H1 (cell line): ENCODE data around the gene ENPEP. TPM values are rescaled to one million over a fixed set of nuclear protein-coding genes. Genes with fewer than 3 reads are reported as not detected.

Source experiments
- HDAC2 ChIP-seq, 2 experiments: fragments of 300-600 bp in 1 of 2; sonication (generic) in 1 of 2; IDR thresholded peaks; 2 replicates each; pipeline ENCODE4 v1.6.1; 2011 to 2012; ENCODE audit warnings: low read depth in 2 of 2, low read length in 2 of 2, mild to moderate bottlenecking in 2 of 2, moderate library complexity in 2 of 2, borderline replicate concordance in 1 of 2, inconsistent platforms in 1 of 2
- MAFK ChIP-seq: IDR thresholded peaks from 2 replicates; pipeline ENCODE4 v1.6.1; 2012; ENCODE audit warnings: low read depth, mild to moderate bottlenecking, improper control_type of control experiment, low read length
- POLR2AphosphoS5 ChIP-seq: IDR thresholded peaks from 2 replicates; pipeline ENCODE4 v1.6.1; 2011; ENCODE audit warnings: low read depth, low read length
- SIRT6 ChIP-seq: IDR thresholded peaks from one replicate; pipeline ENCODE4 v1.7.1; 2012; ENCODE audit warnings: low read length, inconsistent platforms
- polyA plus RNA-seq, 7 experiments: library from polyadenylated mRNA; depleted of rRNA in 3 of 7; stranded (reverse) in 5 of 7; unstranded in 2 of 7; fragments of >200 nt in 5 of 7; fragments of 200-250 nt in 2 of 7; gene quantifications; 1 replicate in 5 of 7; 2 replicates in 1 of 7; 4 replicates in 1 of 7; pipeline versions ENCODE4 v1.2.1 to v1.2.3, GENCODE V29; 2011 to 2013; ENCODE audit warnings: missing spikeins in 2 of 7, mixed read lengths in 2 of 7
- total RNA-seq: library from RNA; stranded (reverse); fragmentation: NEBNext Ultra II Directional; extraction: Animal tissue kit (Norgen Biotek cat#: 25700); gene quantifications from 2 replicates; pipeline ENCODE4 v1.2.1, GENCODE V29; 2021

ENPEP gene
- total and polyA plus RNA-seq, 2 of the 8 experiments (the other 6 are each of a cell fraction or from before 2014, with no cell fraction given) = 0.09 to 0.61 TPM

DNA sequence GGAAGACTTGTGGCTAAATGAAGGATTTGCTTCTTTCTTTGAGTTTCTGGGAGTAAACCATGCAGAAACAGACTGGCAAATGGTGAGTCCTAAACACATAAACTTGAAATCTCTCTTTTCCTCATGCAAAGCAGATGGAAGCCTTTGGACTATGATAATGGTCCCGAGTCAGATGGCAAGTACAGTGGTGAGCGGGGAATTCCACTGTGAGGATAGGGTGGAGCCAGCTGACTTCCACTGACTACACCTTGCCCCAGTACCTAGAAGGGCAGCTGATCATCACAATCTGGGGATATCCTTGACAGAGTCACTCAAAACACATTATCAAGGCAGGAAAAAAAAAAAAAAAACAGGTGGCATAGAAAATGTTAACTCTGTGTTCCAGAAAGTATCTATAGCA is 34.3 kb downstream of the ENPEP start (continued):
- TF ChIP-seq MAFK = no peak
- no peak for TF ChIP-seq HDAC2 (IDR thresholded peaks at IDR 0.05; ENCODE audit: borderline replicate concordance in 1 of 2, low read depth in 2 of 2, low read length in 2 of 2)
- TF ChIP-seq POLR2AphosphoS5 = no peak
- no peak for TF ChIP-seq SIRT6
- TF ChIP-seq, all 59 proteins: peak for 0
